Measurements from ENCODE around the gene NACC2.
"Not testable (repeated sequence)": the region's sequence is repeated elsewhere in the genome, so short reads cannot be mapped to it uniquely, and the experiment has no call there.

DNA sequence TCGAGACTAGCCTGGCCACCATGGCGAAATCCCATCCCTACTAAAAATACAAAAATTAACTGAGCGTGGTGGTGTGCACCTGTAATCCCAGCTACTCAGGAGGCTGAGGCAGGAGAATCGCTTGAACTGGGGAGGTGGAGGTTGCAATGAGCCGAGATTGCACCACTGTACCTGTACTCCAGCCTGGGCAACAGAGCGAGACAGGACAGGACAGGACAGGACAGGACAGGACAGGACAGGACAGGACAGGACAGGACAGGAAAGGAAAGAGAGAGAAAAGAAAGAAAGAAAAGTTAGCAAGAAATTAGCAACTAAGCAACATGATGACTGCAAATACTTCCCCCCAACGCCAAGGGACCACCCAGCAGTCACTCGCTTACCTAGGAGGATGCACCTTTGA, 33.2 kb downstream of the NACC2 start:
- TF ChIP-seq, protein P1, sequence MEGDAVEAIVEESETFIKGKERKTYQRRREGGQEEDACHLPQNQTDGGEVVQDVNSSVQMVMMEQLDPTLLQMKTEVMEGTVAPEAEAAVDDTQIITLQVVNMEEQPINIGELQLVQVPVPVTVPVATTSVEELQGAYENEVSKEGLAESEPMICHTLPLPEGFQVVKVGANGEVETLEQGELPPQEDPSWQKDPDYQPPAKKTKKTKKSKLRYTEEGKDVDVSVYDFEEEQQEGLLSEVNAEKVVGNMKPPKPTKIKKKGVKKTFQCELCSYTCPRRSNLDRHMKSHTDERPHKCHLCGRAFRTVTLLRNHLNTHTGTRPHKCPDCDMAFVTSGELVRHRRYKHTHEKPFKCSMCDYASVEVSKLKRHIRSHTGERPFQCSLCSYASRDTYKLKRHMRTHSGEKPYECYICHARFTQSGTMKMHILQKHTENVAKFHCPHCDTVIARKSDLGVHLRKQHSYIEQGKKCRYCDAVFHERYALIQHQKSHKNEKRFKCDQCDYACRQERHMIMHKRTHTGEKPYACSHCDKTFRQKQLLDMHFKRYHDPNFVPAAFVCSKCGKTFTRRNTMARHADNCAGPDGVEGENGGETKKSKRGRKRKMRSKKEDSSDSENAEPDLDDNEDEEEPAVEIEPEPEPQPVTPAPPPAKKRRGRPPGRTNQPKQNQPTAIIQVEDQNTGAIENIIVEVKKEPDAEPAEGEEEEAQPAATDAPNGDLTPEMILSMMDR (IDR thresholded peaks at IDR 0.05), result not testable (repeated sequence)
- not testable (repeated sequence) for TF ChIP-seq EZH2 (IDR thresholded peaks at IDR 0.05)

All from neural progenitor cell (in vitro differentiated cells).